ENCODE measurements around the gene STXBP4. TPM values are rescaled to one million over a fixed set of nuclear protein-coding genes. Genes with fewer than 3 reads are reported as not detected.

STXBP4 gene
- total RNA-seq, 1 donor from 2014 or later = 8.6 TPM

GRCh38 chr17:55114283-55114682, 145.7 kb downstream of the STXBP4 start:
- DNase-seq (ENCODE audit: low spot score) = no peak

GRCh38 chr17:55116440-55116914, 147.9 kb downstream of the STXBP4 start:
- no peak for DNase-seq (ENCODE audit: low spot score)

GRCh38 chr17:55117164-55117563, 148.6 kb downstream of the STXBP4 start:
- no peak for DNase-seq (ENCODE audit: low spot score)

- DNase-seq (ENCODE audit: low spot score) = no peak
These were observed 152.1 kb downstream of the STXBP4 start for GRCh38 chr17:55120651-55121050.

GRCh38 chr17:55121268-55121667, 152.7 kb downstream of the STXBP4 start:
- no peak for DNase-seq (ENCODE audit: low spot score)

GRCh38 chr17:55122114-55122513, 153.5 kb downstream of the STXBP4 start:
- DNase-seq (ENCODE audit: low spot score) = no peak

GRCh38 chr17:55124730-55125360, 156.3 kb downstream of the STXBP4 start:
- no peak for DNase-seq (ENCODE audit: low spot score)

- DNase-seq (ENCODE audit: low spot score) = no peak
These were observed 165.0 kb downstream of the STXBP4 start for GRCh38 chr17:55133583-55133982.

GRCh38 chr17:55134486-55135157, 166.1 kb downstream of the STXBP4 start:
- DNase-seq (ENCODE audit: low spot score) = no peak

- DNase-seq (ENCODE audit: low spot score) = no peak
These were observed 172.2 kb downstream of the STXBP4 start for GRCh38 chr17:55140809-55141208.

- DNase-seq (ENCODE audit: low spot score) = no peak
These were observed 176.0 kb downstream of the STXBP4 start for GRCh38 chr17:55144518-55144917.

- no peak for DNase-seq (ENCODE audit: low spot score)
These were observed 180.9 kb downstream of the STXBP4 start for GRCh38 chr17:55149485-55149884.

GRCh38 chr17:55152236-55152635, 183.7 kb downstream of the STXBP4 start:
- no peak for DNase-seq (ENCODE audit: low spot score)

- no peak for DNase-seq (ENCODE audit: low spot score)
These were observed 185.5 kb downstream of the STXBP4 start for GRCh38 chr17:55154101-55154500.

GRCh38 chr17:55155856-55156560, 187.4 kb downstream of the STXBP4 start:
- no peak for DNase-seq (ENCODE audit: low spot score)

- DNase-seq (ENCODE audit: low spot score) = no peak
These were observed 188.6 kb downstream of the STXBP4 start for GRCh38 chr17:55157165-55157564.

GRCh38 chr17:55158439-55158838, 189.9 kb downstream of the STXBP4 start:
- DNase-seq (ENCODE audit: low spot score) = no peak

GRCh38 chr17:55159251-55159650, 190.7 kb downstream of the STXBP4 start:
- no peak for DNase-seq (ENCODE audit: low spot score)

- no peak for DNase-seq (ENCODE audit: low spot score)
These were observed 191.9 kb downstream of the STXBP4 start for GRCh38 chr17:55160501-55160900.

- no peak for DNase-seq (ENCODE audit: low spot score)
These were observed 193.5 kb downstream of the STXBP4 start for GRCh38 chr17:55161935-55162555.

- DNase-seq (ENCODE audit: low spot score) = no peak
These were observed 194.0 kb downstream of the STXBP4 start for GRCh38 chr17:55162556-55162946.

GRCh38 chr17:55163408-55163807, 194.8 kb downstream of the STXBP4 start:
- no peak for DNase-seq (ENCODE audit: low spot score)

All from mesenteric fat pad (tissue), 1 donor.